Activated T-cell treated with anti-CD3 and anti-CD28 coated beads, Interleukin-2, amount 50 U/mL, for 4 hours (primary cell): ENCODE results near the gene DNAJC4. TPM values are rescaled to one million over a fixed set of nuclear protein-coding genes. Genes with fewer than 3 reads are reported as not detected.

Source experiments
- ATAC-seq, 2 donors: fragments of 200-7000 bp; cut with Tn5 transposase; one replicate each; pipeline ENCODE4 v1.10.0; 2021
- DNase-seq: peaks from one replicate; pipeline ENCODE4 v3.0.0-alpha.2; 2020
- H3K27me3 Mint-ChIP-seq: one replicate; pipeline ENCODE4 v1.8.0; 2021; ENCODE audit warnings: low read depth, mixed read lengths
- H3K36me3 Mint-ChIP-seq: one replicate; pipeline ENCODE4 v1.8.0; 2022; ENCODE audit warnings: mixed read lengths; ENCODE audit not compliant: insufficient read depth
- H3K4me1 Mint-ChIP-seq: one replicate; pipeline ENCODE4 v1.8.0; 2021; ENCODE audit warnings: low read depth, mixed read lengths
- H3K4me3 Mint-ChIP-seq: one replicate; pipeline ENCODE4 v1.8.0; 2021; ENCODE audit warnings: mild to moderate bottlenecking, moderate library complexity, mixed read lengths
- H3K9me3 Mint-ChIP-seq: one replicate; pipeline ENCODE4 v1.8.0; 2021; ENCODE audit warnings: mixed read lengths
- total RNA-seq, 3 donors: library from RNA; stranded (reverse); gene quantifications; one replicate each; pipeline ENCODE4 v1.2.1, GENCODE V29; 2021

DNAJC4 gene, protein sequence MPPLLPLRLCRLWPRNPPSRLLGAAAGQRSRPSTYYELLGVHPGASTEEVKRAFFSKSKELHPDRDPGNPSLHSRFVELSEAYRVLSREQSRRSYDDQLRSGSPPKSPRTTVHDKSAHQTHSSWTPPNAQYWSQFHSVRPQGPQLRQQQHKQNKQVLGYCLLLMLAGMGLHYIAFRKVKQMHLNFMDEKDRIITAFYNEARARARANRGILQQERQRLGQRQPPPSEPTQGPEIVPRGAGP
- total RNA-seq: 10 to 100 TPM; 15.0 to 16.6 (median 16.1) TPM

DNA sequence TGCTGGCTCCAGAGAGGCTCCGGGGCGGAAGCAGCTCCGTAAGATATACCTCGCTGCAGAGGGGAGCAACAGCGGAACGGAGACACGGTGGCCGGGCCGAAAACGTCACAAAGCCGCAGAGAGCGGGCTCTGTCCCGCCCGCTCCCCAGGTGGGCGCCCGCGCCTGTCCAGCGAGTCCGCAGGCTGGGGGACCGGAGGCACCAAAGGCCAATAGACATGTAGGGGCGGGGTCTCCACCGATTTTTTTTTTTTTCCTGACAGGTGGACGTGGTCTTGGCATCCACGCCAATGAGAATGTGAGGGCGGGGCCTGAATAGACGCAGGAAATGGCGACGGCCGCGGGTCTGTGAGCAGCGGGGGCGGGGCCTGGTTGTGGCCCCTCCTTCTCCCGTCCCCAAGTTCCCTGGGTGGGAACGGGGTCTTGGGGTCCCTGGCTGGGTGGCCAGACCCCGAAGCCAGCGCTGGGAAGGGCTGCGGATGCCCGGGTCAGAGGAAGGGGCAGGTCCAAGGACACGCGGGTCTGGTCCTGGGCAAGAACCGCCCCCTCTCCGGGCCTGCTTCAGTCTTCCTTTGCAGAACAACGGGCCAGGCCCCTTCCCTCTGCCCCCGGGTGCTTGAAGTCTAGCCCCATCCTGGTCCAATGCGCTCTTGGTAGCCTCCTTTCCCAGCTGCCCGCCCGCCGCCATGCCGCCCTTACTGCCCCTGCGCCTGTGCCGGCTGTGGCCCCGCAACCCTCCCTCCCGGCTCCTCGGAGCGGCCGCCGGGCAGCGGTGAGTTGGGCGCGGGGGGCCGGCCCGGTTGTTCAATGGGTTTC lies at the start of gene DNAJC4:
Gene DNAJC4, plus strand, starts transcription at position 378 of the 814 bp plus-strand sequence. Its CDS starts 307 bp downstream, at position 685.
- H3K4me1 Mint-ChIP-seq: peaks cover 51% of the 10 kb centered on the region
- peak within 1 kb of the TSS; percentile 83 for H3K4me3 Mint-ChIP-seq
- H3K9me3 Mint-ChIP-seq: no peaks in the 10 kb centered on the region
- DNase-seq: peak; percentile 79
- H3K27me3 Mint-ChIP-seq: no peaks in the 10 kb centered on the region
- no peaks in the 10 kb centered on the region for H3K36me3 Mint-ChIP-seq
- peak; percentile 48 to 51 for ATAC-seq

GRCh38 chr11:64180891-64181290 lies 49.5 kb upstream of the DNAJC4 start:
- no peak for ATAC-seq
- no peaks in the 10 kb centered on the region for H3K36me3 Mint-ChIP-seq
- H3K4me3 Mint-ChIP-seq: no peak overlapping the region
- no peaks in the 10 kb centered on the region for H3K9me3 Mint-ChIP-seq
- DNase-seq: no peak
- H3K27me3 Mint-ChIP-seq: no peaks in the 10 kb centered on the region
- peaks cover 33% of the 10 kb centered on the region for H3K4me1 Mint-ChIP-seq

DNA sequence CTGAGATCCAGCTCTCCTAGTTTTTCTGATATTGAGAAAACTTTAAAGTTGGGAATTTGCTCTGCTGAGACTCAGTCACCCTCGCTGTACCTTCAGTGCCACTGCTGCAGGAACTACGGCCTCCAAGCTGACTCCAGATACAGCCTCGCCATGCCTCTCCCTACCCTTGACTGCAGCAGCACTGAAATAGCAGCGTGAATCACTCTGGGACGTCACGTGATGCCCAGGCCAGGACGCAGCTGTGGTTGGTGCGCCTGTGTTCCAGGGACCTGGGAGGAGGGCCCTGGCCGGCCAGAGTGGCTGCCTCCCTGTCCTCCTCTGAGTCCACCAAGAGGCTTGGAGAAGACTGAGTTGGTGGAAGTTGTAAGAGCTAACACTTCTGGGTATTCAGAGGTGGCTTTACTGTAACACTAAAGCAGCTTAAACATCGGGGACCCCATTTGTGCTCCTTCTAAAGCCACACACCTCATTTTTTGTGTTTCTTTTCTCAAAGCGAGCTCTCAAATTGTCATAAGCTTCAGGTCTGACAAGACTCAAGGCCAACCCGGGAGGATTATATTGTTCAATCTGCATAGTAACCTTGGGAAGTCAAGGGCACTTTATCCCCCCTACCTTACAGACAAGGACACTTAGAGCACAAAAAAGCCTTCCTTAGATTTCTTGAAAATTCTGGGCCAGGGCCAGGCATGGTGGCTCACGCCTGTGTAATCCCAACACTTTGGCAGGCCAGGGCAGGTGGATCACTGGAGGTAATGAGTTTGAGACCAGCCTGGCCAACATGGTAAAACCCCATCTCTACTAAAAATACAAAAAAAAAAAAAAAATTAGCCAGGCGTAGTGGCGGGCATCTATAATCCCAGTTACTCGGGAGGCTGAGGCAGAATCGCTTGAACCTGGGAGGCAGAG lies 48.6 kb upstream of the DNAJC4 start:
- no peaks in the 10 kb centered on the region for H3K27me3 Mint-ChIP-seq
- peaks cover 31% of the 10 kb centered on the region for H3K4me1 Mint-ChIP-seq
- no peaks in the 10 kb centered on the region for H3K36me3 Mint-ChIP-seq
- H3K4me3 Mint-ChIP-seq: no peak overlapping the region
- peak; percentile 27 for DNase-seq
- ATAC-seq: no peak
- no peaks in the 10 kb centered on the region for H3K9me3 Mint-ChIP-seq

GRCh38 chr11:64183890-64184289 lies 46.5 kb upstream of the DNAJC4 start:
- peak overlapping the region; percentile 96 for H3K4me3 Mint-ChIP-seq
- no peak for DNase-seq

DNA sequence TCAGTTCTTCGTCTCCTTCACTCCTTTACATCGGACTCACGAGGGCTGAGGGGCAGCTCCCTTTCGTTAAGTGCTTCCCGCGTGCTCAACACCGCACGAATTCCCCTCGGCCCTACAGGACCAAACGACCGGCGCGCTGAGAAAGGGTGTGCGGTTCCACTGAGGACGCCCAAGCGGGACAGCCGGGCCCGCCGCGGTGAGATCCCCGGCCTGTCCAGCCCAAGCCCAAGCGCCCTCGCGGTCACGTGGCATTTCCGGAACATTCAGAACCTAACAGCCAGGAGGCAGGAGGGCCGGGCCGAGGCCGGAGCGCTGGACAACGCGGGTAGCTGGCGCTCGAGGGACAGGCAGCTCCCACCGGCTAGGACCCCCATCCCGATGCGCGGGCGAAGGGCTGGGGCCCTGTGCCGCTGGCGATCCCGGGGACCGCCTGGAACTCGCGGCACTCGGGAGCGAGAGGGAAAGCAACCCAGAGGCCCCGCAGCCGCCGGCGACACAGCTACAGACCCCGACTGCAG lies 45.1 kb upstream of the DNAJC4 start:
- peak overlapping the region; percentile 96 for H3K4me3 Mint-ChIP-seq
- no peaks in the 10 kb centered on the region for H3K9me3 Mint-ChIP-seq
- no peaks in the 10 kb centered on the region for H3K27me3 Mint-ChIP-seq
- H3K4me1 Mint-ChIP-seq: peaks cover 35% of the 10 kb centered on the region
- DNase-seq: no peak
- H3K36me3 Mint-ChIP-seq: peaks cover 3% of the 10 kb centered on the region
- peak in 1 of 2 donors; percentile 3 for ATAC-seq

More at GRCh38 chr11:64183890-64184289, 46.5 kb upstream of the DNAJC4 start:
- H3K9me3 Mint-ChIP-seq: no peaks in the 10 kb centered on the region
- no peaks in the 10 kb centered on the region for H3K36me3 Mint-ChIP-seq
- H3K4me1 Mint-ChIP-seq: peaks cover 28% of the 10 kb centered on the region
- ATAC-seq: no peak
- H3K27me3 Mint-ChIP-seq: no peaks in the 10 kb centered on the region

- peak; percentile 87 to 88 for ATAC-seq
- peaks cover 5% of the 10 kb centered on the region for H3K36me3 Mint-ChIP-seq
- H3K4me3 Mint-ChIP-seq: peak within 1 kb of the TSS; percentile 96
- DNase-seq: peak; percentile 97
- H3K4me1 Mint-ChIP-seq: peaks cover 39% of the 10 kb centered on the region
- no peaks in the 10 kb centered on the region for H3K27me3 Mint-ChIP-seq
- H3K9me3 Mint-ChIP-seq: no peaks in the 10 kb centered on the region
These were observed 44.5 kb upstream of the DNAJC4 start, which contains the start of gene STIP1 for GRCh38 chr11:64185693-64186491. Gene STIP1, plus strand, starts transcription at chr11:64186171. Its CDS starts 91 bp downstream, at chr11:64186262.

DNA sequence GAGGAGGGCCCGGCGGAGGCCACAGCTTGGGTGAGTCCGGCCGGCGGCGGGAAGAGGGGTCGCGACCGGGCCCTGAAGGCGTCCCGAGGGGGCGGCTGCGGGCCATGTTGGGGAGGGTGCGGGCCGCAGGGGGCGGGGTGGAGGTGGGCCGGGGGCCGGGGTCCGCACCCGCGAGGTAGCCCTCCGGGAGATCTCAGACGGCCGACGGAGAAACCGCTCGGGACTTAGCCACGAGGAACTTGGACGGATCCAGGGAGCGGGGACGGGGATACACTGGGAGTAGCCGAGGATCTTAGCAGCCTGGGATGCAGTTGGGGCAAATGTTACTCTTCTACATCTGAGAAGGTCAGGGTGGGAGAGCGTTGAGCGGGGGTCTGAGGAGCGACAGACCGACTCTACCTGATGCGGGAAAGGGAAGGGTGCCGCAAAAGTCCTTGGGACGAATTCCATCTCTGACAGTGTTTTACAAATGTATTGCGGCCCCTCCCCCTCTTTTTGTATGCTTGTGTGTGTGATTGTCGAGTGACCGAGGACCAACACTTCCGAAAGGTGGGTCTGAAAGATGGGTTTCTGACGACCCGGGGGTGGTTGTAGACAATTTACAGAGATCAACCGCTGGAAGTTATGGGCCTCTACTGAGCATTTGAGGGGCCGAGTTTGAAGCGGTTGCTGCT lies 43.7 kb upstream of the DNAJC4 start:
- Mint-ChIP-seq H3K4me3 (no peak overlapping the region), H3K9me3 (no peaks in the 10 kb centered on the region), H3K27me3 (no peaks in the 10 kb centered on the region), H3K4me1 (peaks cover 34% of the 10 kb centered on the region), H3K36me3 (peaks cover 5% of the 10 kb centered on the region)
- ATAC-seq (no peak), DNase-seq (no peak)

DNA sequence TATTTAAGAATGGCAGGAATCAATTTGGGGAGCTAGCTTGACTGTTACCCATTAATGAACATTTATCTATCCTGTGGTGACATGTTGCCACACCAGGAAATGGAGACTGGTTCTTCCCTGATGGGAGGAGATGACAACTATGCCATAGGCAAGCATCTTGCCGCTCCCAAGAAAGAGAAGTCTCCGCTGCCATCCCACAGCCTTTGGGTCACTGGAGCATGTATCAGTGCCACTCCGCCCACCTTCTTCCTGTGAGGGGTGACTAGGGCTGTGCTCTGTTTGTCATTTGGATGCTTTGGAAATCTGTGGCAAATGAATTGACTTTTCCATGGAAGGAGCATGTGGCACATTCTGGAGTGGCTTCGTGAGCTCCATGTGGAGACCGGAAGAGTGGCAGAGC lies 37.9 kb upstream of the DNAJC4 start:
- H3K4me3 Mint-ChIP-seq: no peak overlapping the region

DNA sequence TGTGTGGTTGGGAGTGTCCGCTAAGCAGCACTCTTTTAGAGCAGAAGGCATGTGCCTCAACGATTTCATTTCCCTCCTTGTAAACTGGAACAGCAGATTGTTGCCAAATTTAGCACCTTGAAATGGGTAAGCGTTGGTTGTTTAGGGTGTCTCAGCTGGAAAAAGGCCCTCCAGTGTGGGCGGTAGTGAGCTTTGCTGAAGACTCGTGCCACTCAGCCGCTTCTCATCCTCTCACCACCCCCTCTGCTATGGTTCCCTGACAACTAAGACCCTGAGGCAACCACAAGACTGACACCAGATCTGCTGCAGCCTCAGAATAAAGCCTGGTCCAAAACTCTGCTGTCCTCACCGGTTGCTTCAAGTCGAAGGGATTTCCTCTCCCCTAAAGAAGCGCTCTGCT lies 33.7 kb upstream of the DNAJC4 start:
- ATAC-seq: no peak
- Mint-ChIP-seq H3K4me1 (peaks cover 11% of the 10 kb centered on the region), H3K27me3 (no peaks in the 10 kb centered on the region), H3K4me3 (no peak overlapping the region), H3K9me3 (no peaks in the 10 kb centered on the region), H3K36me3 (peaks cover 41% of the 10 kb centered on the region)
- DNase-seq: no peak

More for the DNA sequence above, 37.9 kb upstream of the DNAJC4 start:
- no peak for ATAC-seq
- DNase-seq: no peak
- Mint-ChIP-seq H3K27me3 (no peaks in the 10 kb centered on the region), H3K36me3 (peaks cover 38% of the 10 kb centered on the region), H3K4me1 (peaks cover 28% of the 10 kb centered on the region), H3K9me3 (no peaks in the 10 kb centered on the region)

- Mint-ChIP-seq H3K4me1 (peaks cover 3% of the 10 kb centered on the region), H3K4me3 (no peak overlapping the region), H3K9me3 (no peaks in the 10 kb centered on the region), H3K27me3 (no peaks in the 10 kb centered on the region), H3K36me3 (peaks cover 46% of the 10 kb centered on the region)
- ATAC-seq (no peak), DNase-seq (no peak)
These were observed 31.8 kb upstream of the DNAJC4 start for GRCh38 chr11:64198511-64198910.

DNA sequence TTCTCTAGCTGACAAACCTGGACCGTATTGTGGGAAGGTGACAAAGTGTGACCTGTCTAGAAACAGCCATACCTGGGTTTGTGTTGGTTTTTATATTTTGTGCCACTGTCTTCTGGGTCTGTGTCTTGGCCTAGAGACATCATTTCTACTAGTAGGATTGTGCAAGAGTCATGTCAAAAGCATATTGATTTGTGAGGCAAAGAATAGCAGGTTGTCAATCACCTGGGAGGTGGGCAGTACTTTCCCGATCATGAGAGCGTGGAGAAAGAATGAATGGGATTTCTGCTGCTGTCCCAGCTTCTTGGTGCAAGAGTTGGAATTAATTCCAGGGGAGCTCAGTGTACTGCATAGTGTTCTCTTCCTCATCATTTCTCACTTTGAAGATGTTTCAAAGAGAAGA lies 28.8 kb upstream of the DNAJC4 start:
- H3K36me3 Mint-ChIP-seq: peaks cover 37% of the 10 kb centered on the region
- no peaks in the 10 kb centered on the region for H3K27me3 Mint-ChIP-seq
- H3K4me3 Mint-ChIP-seq: no peak overlapping the region
- no peaks in the 10 kb centered on the region for H3K9me3 Mint-ChIP-seq
- peaks cover 28% of the 10 kb centered on the region for H3K4me1 Mint-ChIP-seq
- DNase-seq (no peak), ATAC-seq (no peak)

DNA sequence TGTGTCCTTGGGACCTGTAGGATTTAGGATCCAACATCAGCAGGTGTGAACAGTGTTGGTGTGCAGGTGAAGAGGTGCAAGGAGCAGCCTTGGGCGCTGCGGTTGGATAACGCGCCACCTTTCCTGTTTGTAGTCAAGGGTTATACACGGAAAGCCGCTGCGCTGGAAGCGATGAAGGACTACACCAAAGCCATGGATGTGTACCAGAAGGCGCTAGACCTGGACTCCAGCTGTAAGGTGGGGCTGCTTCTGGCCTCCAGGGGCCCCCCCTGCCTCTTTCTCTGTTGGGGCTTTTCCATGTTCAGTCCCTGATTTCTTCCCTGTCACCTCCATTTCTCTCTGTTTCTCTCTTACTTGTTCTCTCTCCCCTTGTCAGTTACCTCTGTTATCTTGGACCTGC lies 27.4 kb upstream of the DNAJC4 start:
- peaks cover 35% of the 10 kb centered on the region for H3K36me3 Mint-ChIP-seq

More for the DNA sequence above, 27.4 kb upstream of the DNAJC4 start:
- no peaks in the 10 kb centered on the region for H3K9me3 Mint-ChIP-seq
- H3K4me3 Mint-ChIP-seq: no peak overlapping the region
- peaks cover 30% of the 10 kb centered on the region for H3K4me1 Mint-ChIP-seq
- DNase-seq (no peak), ATAC-seq (no peak)
- no peaks in the 10 kb centered on the region for H3K27me3 Mint-ChIP-seq
